ENCODE data around the gene PABPN1. TPM values are rescaled to one million over a fixed set of nuclear protein-coding genes. Genes with fewer than 3 reads are reported as not detected.

PABPN1 gene
- total RNA-seq, 1 experiment from 2014 or later, result 184 TPM

- no peaks in the 10 kb centered on the region for H3K9me3 ChIP-seq (ENCODE audit: control insufficient read depth in 1 of 2, insufficient read depth in 1 of 2, low read depth in 1 of 2, low read length in 2 of 2)
- no peaks in the 10 kb centered on the region for H3K27me3 ChIP-seq (ENCODE audit: insufficient read depth, low read length)
- no TSS peak for BruUV-seq (replicated peaks)
- H3K9me2 ChIP-seq (ENCODE audit: insufficient read depth), result no peaks in the 10 kb centered on the region
- no peak overlapping the region for H2AFZ ChIP-seq (ENCODE audit: low read depth, low read length, poor library complexity, severe bottlenecking)
- H3K9ac ChIP-seq (ENCODE audit: low read length), result no peak overlapping the region
- no peaks in the 10 kb centered on the region for H3K36me3 ChIP-seq (ENCODE audit: control insufficient read depth in 1 of 2, insufficient read depth in 2 of 2, low read length in 2 of 2)
- peaks cover 15 to 37% of the 10 kb centered on the region in 2 experiments for H3K4me1 ChIP-seq (ENCODE audit: control insufficient read depth in 1 of 2, insufficient read depth in 2 of 2, low read length in 2 of 2)
- intact Hi-C loops (cut with micrococcal nuclease), result loop anchor here (2.0 kb wide), 1 partner anchor 177 kb away; no protein-coding TSS in a partner anchor
- ChIA-PET CTCF (interaction anchor here (1.0 to 2.0 kb wide), 2 partner anchors 10 to 16 kb away, joined by 3 to 4 read pairs; no protein-coding TSS in a partner anchor), RAD21 (ENCODE audit: low non-redundant PET in 1 of 2, low total read pairs in 2 of 2, uncharacterized antibody in 2 of 2, unreplicated experiment in 2 of 2) (no interaction called here), POLR2A (no interaction called here)
- no peaks in the 10 kb centered on the region for H3K79me2 ChIP-seq (ENCODE audit: insufficient read depth, low read length)
- ATAC-seq (no peak), DNase-seq (ENCODE audit: low read depth, low spot score) (no peak)
- H4K20me1 ChIP-seq (ENCODE audit: insufficient read depth), result no peaks in the 10 kb centered on the region
- no peak overlapping the region for H3K4me2 ChIP-seq (ENCODE audit: low read length)
- no peak overlapping the region for H3K4me3 ChIP-seq (replicated peaks in 1 of 2; ENCODE audit: low read depth in 1 of 2, low read length in 2 of 2)
- no peak for TF ChIP-seq SP1 (IDR thresholded peaks at IDR 0.05; ENCODE audit: low read depth)
- no peak for TF ChIP-seq ZBTB33 (IDR thresholded peaks at IDR 0.05; ENCODE audit: extremely low read depth, insufficient replicate concordance, low read length)
- TF ChIP-seq MAX (IDR thresholded peaks at IDR 0.05), result no peak
- no peak for TF ChIP-seq ZFX (IDR thresholded peaks at IDR 0.05)
- no peak for TF ChIP-seq POLR2AphosphoS5 (IDR thresholded peaks at IDR 0.05; ENCODE audit: low read depth, low read length)
- no peak for TF ChIP-seq RAD21 (IDR thresholded peaks at IDR 0.05; ENCODE audit: low read depth)
- no peak for TF ChIP-seq ELF1 (IDR thresholded peaks at IDR 0.05; ENCODE audit: borderline replicate concordance, low read depth)
- no peak for TF ChIP-seq YY1 (IDR thresholded peaks at IDR 0.05; ENCODE audit: extremely low read depth, insufficient replicate concordance, low read depth, low read length)
- TF ChIP-seq EZH2 (IDR thresholded peaks at IDR 0.05), result no peak
- TF ChIP-seq SIN3A (IDR thresholded peaks at IDR 0.05; ENCODE audit: low read depth), result no peak
- no peak for TF ChIP-seq REST (IDR thresholded peaks at IDR 0.05; ENCODE audit: low read depth)
- TF ChIP-seq JUND (IDR thresholded peaks at IDR 0.05), result no peak
- TF ChIP-seq CTCF (IDR thresholded peaks at IDR 0.05 in 2 of 3, conservative IDR thresholded peaks at IDR 0.05 in 1 of 3; ENCODE audit: borderline replicate concordance in 1 of 3, insufficient read depth in 1 of 3, low read depth in 2 of 3, low read length in 2 of 3), result no peak
- no peak for TF ChIP-seq ZNF274 (IDR thresholded peaks at IDR 0.05; ENCODE audit: low read depth, low read length)
- TF ChIP-seq EZH2phosphoT487 (IDR thresholded peaks at IDR 0.05; ENCODE audit: borderline replicate concordance), result no peak
- no peak for TF ChIP-seq CBX3 (IDR thresholded peaks at IDR 0.05; ENCODE audit: low read depth)
- no peak overlapping the region for H3K27ac ChIP-seq (ENCODE audit: low read depth, low read length)
These were observed 23.5 kb upstream of the PABPN1 start for GRCh38 chr14:23297611-23298277.
